Posterior vena cava (tissue), 2 donors: ENCODE results near the gene CEP112. TPM values are rescaled to one million over a fixed set of nuclear protein-coding genes. Genes with fewer than 3 reads are reported as not detected.

Source experiments
- DNase-seq: peaks from one replicate; pipeline ENCODE4 v3.0.0-alpha.2; 2020; ENCODE audit warnings: low spot score
- intact Hi-C, 2 donors: fragments of 100-400 bp; cut with DNase I; formaldehyde crosslinking; loops; one replicate each; pipeline versions ENCODE4 v1.14.1 to v1.14.2; 2022 to 2023
- total RNA-seq, 2 donors: library from RNA; stranded (reverse); fragmentation: NEBNext Ultra II Directional; extraction: Animal tissue kit (Norgen Biotek cat#: 25700); gene quantifications; one replicate each; pipeline ENCODE4 v1.2.1, GENCODE V29; 2021
- donor health status: DM: yes; HTN: yes; CAD: no.
- donor health status: DM: yes; HTN: yes; CAD: no.

Gene CEP112
- total RNA-seq, 2 donors from 2014 or later: 27.5 to 33.4 TPM

DNA sequence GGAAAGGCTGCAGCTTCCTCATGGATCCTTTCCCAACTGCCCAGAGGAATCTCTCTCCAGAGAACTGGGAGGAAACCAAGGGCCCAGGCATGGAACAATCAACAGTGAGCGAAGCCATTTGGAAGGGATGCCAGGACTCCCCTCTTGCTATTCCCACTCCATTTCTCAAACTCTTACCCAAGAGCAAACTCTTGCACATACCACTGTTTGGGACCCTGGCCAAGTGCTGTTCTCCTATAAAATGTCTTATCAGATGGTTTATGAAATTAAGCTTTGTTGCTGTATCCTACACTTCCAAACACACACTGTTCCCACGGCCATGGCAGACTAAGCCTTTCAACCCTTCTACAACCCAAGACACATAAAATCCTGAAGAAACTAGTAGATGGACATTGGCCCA is 582.2 kb downstream of the CEP112 start:
- intact Hi-C loops: no loop called here
- DNase-seq: no peak

DNA sequence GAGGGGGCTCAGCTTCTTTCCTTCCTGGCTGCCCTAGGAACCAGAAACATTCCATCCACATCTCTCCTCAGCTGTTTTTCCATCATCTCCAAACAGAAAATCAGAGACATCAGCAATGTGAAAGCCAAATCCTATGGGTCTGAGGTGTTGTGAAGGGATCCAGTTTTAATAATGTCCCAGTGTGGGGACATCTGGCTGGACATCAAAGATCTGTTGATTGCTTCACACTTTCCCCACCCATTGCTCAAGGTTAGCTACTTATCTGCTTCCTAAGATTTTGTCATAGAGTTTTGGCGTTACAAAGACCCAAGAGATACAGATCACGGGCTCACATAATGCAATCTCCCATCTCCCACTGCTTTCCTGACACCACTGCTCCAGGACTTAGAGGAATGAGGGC is 582.6 kb downstream of the CEP112 start:
- intact Hi-C loops: no loop called here
- DNase-seq: no peak

DNA sequence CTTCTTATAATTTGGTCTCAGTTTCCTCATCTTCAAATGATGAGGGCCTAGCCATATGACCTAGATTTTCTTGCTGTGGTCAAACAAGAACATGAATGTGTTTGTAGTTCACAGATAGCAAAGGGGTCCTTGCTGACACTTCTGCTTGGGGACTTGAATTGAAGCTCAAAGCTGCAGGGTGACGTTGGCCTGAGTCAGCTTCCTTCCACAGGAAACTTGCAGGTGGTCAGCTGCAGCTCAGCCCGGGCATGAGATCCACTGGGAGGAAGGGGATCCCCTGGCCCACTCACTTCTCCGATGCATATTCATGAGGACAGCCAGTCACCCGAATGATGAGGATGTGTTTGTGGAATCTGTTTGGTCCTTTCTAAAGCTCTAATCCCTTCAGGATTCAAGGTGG is 587.9 kb downstream of the CEP112 start:
- intact Hi-C loops: no loop called here
- no peak for DNase-seq

DNA sequence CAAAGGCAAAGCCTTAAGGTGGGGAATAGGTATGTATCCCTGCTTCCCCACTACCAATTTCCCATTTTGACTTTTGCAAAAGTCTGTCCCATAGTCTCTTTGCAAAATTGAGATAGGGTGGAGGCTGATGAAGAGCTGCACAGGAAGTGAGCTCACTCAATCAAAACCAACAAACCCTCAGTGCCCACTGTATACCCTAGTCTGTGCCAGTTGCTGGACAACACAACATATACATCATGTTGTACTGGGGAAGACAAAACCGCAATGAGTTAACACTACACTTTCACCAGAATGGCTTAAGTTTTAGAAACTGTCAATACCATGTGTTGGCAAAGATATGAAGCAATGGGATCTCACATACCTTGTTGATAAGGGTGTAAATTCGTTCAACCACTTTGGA is 590.1 kb downstream of the CEP112 start:
- intact Hi-C loops: no loop called here
- DNase-seq: no peak

DNA sequence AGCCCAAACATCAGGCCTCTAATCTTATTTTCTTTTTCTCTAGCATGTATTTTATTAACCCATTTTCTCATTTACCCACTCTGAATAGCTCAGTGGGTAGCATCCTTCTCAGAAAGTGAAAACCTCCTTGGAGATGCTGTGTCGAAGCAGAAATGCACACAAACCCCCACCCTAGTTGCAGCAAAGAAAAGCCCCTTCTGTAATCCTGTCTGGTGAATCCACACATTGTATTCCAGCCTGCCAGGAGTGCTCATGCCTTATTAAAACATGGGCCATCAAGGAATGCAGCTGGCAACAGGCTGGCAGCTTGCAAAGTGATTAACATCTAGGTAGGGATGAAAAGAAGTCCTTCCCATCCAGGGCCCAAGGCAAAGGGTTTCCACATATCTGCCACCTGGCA is 590.8 kb downstream of the CEP112 start:
- DNase-seq: peak; percentile 26
- intact Hi-C loops: no loop called here

DNA sequence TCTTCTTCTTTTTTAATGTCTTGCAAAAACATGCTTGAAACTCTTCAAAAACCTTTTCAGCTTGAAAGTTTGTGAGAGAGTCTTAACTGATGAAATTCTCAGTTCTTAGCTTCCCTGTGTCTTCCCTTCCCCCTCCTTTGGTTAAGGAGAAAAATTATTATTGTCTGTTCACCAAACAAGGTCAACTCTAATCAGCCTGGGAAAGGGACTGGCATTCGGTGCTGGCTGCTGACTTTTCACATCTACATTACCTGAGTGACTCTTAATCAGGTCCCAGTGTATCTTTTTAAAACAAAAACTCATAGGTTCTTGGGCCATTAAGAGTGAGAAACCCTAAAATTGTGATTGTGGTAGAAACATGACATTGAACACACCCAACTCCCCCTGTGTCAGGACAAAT is 591.4 kb downstream of the CEP112 start:
- DNase-seq: no peak
- intact Hi-C loops: no loop called here

DNA sequence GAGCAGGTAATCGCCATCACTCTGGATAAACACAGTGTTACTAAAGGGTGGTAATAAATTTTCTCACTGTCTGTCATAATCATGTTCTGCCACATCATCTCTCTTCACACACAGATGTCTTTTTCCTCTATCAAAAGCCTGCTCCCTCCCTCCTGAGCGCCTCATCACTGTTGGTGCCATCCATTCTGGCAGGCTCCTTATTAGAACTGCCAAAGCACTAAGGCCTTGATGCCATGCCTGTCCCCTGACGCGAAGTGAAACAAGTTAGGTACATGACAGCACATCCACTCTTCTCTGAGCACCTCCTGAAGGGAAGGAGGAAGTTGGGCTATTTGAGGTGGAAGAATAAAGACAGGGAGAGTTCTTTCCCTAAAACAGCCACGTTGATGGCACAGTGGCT is 592.3 kb downstream of the CEP112 start:
- no peak for DNase-seq
- intact Hi-C loops: no loop called here

DNA sequence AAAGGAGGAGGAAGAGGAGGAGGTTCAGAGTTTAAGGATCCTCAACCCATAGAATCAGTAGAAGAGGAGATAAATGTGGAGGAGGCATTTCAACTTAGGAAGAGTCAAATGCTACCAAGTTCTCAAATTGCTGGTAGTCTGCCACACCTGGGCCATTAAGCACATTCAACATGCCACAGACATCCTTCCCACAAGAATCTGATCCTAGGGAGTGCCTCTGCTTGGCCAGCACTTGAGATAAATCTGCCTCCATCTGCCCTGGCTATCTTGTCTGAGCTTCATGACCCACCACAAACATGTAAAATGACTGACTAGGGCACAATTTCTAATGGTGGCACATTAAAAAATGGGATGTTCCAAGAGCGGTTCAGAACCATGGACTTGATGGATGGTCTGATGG is 593.2 kb downstream of the CEP112 start:
- intact Hi-C loops: no loop called here
- DNase-seq: no peak

DNA sequence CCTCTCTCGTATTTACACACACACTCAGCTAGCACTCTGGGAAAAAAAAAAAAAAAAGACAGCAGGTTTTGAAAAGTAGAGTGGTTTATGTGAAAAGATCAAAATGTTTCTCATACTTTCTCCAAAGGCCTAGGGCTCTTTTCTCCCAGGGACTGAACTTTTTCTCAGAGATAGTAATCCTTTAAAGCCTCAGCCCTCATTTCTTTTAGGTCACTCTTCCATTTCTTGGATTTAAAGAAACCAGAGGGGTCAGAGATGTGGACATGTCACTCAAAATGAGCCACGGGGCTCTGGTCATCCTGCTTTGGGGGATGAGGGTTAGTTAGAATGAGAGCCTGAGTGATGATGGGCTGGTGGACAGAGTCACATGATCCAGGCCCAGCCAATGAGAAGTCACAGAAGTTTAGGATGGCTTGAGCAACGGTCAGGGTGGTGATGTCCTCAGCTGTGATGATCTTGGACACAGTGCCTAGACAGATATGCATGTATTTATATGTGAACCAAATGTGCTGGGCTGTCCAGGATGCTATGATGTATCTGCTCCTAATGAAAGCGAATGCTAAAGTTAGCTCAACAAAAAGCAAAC is 596.8 kb downstream of the CEP112 start:
- intact Hi-C loops: no loop called here
- DNase-seq: no peak

DNA sequence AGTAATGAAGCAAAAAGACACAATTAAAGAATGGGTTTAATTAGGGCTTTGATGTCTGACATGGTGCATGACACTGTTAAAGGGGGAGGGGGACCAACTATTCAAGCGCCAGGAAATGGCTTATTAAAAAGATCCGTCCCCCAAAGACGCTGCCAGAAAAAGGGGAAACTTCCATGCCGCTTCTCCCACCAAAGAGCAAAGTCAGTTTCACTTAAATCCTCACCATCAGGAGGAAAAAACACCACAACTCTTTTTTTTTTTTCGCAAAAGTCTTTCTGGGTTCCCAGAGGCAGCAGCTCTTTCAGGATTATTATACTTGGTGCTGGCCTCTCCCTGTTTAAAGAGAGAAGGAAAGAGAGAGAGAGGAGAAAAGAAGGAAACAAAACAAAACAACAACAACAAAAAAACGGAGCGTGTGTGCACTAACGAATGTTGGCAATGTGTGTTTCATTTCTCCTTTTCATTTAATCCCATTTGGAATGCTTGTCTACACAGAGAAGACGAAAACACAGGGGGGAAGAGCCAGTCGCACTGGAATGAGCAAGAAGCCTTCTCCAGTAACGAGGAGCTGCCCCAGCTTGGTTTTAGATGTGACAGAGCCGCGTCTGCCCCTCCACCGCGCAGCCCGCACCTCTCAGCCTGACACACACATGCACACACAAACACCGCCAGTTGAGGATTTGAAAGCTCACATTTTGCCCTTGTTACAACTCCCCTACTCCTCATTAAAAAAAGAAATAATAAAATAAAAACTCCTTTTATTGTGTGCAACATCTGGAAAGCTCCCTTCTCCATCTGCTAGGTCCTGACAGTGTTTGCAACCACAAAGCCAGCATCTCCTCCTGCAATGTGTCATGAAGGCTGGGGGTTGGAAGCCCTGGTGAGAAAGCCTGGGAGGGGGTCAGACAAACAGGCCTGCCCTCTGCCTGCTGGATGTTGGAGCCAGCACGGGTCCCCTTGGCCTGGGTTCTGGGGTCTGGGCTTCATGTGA is 597.8 kb downstream of the CEP112 start:
- DNase-seq: no peak
- intact Hi-C loops: no loop called here

DNA sequence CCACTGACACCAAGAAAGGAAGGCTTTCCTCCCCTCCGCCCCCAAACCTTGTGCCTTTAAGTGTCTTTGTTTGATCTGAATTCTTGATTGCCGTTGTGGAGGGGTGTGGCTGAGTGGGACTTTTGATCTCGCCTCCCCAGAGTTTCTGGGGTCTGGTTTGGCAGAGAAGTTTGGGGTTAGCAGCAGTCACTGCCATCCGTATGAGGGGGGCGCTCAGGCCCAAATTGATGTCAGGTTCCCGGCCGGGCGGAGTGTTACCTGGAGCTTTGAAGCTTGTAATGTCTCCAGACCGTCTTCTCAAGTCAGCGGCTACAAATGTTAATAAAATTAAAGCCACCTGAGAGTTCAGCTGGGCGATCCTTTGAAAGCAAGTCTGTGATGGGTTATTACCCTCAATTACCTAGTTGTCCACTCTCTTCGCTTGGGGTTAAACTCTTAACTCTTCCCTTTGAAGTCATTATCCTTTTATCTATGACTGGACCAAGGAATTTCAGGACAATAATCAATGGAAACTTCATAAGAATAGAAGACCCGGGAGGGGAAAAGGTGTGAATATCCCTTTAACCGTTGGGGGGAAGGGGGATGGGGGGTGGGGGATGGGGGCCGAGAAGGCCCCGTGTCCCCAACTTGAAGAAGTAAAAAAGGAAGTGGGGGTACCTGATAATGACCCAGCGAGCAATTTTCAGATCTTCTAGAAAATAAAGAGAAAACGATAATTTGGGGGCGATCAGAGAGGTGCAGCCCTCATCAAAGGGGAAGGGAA is 598.7 kb downstream of the CEP112 start:
- intact Hi-C loops: no loop called here
- no peak for DNase-seq

DNA sequence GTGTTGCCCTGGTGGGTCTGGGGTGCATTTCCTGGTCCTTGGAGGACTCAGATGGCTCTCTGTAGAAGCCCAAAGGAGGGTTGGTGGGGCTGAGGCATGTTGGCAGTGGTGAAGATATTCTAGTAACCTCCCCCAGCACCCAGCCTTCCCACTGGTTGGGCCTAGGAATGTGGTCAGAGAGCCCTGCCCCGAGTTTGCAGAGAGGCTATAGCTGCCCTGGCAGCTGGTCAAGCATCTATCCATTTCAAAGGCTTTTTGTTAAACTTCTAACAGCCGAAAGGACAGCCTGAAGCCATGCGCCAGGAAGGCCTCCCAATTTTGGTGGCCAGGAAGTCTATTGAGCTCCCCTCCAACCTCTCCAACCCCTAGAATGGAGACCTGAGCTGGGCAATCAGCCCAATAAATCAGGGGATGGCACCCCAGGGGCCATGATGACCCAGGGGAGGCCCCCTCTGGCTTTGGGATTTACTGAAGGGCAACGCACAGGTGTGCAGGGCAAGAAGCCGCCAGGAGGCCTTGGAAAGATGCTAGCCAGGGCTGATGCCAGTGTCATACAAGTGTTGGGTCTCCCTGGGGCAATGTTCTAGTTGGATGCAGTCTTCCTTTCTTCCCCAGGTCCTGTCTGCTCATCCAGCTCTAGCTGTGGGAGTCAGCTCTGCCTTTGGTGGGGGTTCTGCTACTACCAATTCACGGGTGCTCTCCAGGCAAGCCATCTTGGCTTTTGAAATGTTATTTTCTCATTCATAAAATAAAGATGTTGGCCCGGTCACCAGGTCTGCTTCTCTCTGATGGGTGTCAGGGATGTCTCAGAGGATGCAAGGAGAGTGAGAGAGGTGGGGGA is 599.6 kb downstream of the CEP112 start:
- intact Hi-C loops: no loop called here
- DNase-seq: no peak

DNA sequence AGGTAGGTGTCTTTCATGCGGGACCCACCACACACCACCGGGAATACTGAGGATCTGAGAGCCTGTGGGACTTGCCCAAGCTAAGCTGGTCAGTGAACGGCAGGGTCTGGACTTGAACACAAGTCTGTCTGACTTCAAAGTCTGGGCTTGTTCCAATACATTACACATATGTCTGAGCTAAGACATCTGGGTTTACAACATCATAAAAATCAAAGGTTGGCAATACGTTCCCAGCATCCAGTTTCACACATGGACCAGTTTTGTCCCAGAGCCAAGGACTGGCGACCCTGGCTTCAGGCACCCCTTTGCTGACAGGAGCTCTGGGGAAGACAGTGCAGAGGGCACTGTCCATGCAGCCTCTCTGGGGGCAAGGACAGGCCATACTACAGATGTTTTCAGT is 602.6 kb downstream of the CEP112 start:
- DNase-seq: no peak
- intact Hi-C loops: no loop called here

DNA sequence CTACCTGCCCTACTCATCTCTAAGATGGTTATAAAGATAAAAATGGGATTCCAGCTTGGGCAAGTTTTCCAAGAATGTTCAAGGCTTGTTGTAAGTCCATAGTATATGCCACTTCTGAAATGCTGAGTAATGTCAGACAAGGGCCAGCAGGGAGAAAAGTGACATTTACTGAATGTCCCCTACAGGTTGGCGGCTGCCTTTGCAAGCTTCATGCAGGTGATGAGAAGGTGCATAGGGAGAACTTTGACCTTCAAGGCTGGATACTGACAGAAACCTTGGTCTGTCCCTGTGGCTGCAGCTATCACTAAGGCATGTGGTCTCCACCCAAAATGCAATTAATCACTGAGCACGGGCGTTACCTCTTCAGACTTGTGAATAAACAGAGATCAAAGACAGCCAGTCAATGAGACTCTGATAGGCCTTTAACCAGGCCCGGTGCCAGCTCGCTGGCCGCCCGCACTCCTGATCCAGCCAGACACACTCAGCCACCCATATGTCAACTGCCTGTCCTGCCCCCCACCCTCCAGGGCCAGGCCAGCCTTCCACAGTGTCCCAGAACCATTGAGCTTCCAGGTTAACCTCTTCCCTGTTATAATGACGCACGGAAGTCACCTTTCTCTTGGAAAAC is 603.6 kb downstream of the CEP112 start:
- intact Hi-C loops: no loop called here
- no peak for DNase-seq

DNA sequence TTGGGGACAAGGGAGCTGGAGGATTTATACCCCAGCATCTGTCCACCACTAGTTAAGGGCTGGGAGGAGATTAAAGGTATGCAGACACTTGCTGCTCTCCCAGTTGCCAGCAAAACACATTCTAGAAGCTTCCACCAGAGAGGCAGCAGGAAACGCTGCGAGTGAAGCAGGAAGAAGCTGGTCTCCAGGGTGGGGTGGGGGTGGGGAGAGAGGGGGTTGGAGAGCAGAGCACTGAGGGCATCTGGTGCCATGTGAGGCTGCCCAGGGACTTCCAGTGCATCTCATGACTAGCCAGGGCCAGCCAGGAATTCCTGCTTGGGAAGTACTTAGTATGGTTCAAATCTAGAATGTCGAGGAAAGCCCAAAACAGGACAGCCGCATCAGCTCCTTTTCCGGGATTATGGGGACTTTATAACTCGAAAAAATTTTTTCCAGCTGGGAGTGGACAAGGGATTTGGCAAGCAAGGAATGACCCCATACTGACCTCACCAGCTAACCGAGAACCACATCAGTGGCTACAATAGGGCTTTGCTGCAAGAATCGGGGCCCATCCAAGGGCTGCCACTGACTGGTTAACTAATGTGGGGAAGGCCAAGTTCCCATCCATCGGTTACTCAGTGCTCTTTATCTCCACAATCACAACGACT is 604.3 kb downstream of the CEP112 start:
- intact Hi-C loops: no loop called here
- no peak for DNase-seq

DNA sequence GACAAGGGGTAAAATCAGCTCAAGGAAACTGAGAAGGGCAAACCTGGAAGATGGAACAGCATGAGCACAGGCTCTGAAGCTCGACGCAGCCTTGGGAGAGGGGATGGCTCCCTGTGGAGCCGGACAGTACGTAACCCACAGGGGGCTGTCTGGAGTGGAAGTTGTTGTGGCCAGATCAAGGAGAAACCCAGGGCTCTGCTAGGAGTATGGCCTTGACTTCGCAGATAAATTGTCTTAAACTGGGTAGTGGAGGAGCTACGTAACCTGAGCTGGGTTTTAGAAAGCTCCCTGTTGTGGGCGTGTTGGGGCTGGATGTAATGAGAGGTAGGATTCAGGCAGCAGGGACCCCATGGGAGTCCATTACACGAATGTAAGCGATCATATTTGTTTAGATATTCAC is 605.0 kb downstream of the CEP112 start:
- intact Hi-C loops: no loop called here
- no peak for DNase-seq
